HepG2 (cell line): ENCODE results near the gene MAP3K20. TPM values are rescaled to one million over a fixed set of nuclear protein-coding genes. Genes with fewer than 3 reads are reported as not detected.

Experiments used
- ARID2 ChIP-seq: sonication (generic); formaldehyde crosslinking; IDR thresholded peaks from 2 replicates; pipeline ENCODE4 v1.8.1; 2022; ENCODE audit warnings: mild to moderate bottlenecking, missing genetic modification reagents, borderline replicate concordance
- ATF1 ChIP-seq: IDR thresholded peaks from 2 replicates; pipeline ENCODE4 v1.6.1; 2016; ENCODE audit warnings: mild to moderate bottlenecking, control low read depth
- EP300 ChIP-seq, 3 experiments: sonication (generic) in 1 of 3; formaldehyde crosslinking in 1 of 3; IDR thresholded peaks; 2 replicates each; pipeline versions ENCODE4 v1.5.1 to v1.6.1; 2011 to 2020; ENCODE audit warnings: low read depth in 2 of 3, low read length in 2 of 3, borderline replicate concordance in 1 of 3, improper control_type of control experiment in 1 of 3, mild to moderate bottlenecking in 1 of 3, missing genetic modification reagents in 1 of 3, moderate library complexity in 1 of 3
- EZH2 ChIP-seq: conservative IDR thresholded peaks from 2 replicates; pipeline ENCODE4 v1.6.1; 2012; ENCODE audit warnings: mild to moderate bottlenecking, low read depth, low read length, moderate library complexity
- NR2C2 ChIP-seq: sonication (generic); formaldehyde crosslinking; IDR thresholded peaks from 2 replicates; pipeline ENCODE4 v1.4.0; 2020; ENCODE audit warnings: missing genetic modification reagents, mild to moderate bottlenecking, moderate library complexity, borderline replicate concordance
- NR3C1 ChIP-seq: sonication (generic); formaldehyde crosslinking; IDR thresholded peaks from 2 replicates; pipeline ENCODE4 v1.4.0; 2020; ENCODE audit warnings: missing genetic modification reagents
- RBAK ChIP-seq: sonication (generic); formaldehyde crosslinking; IDR thresholded peaks from 2 replicates; pipeline ENCODE4 v1.5.1; 2020; ENCODE audit warnings: mild to moderate bottlenecking, missing genetic modification reagents
- ZBTB26 ChIP-seq: IDR thresholded peaks from 2 replicates; pipeline ENCODE4 v1.6.1; 2016; ENCODE audit warnings: missing compliant biosample characterization, missing genetic modification reagents, borderline replicate concordance
- ZNF709 ChIP-seq: sonication (generic); formaldehyde crosslinking; IDR thresholded peaks from 2 replicates; pipeline ENCODE4 v1.5.0; 2020; ENCODE audit warnings: mild to moderate bottlenecking, missing genetic modification reagents
- polyA plus RNA-seq, 8 experiments: library from polyadenylated mRNA; depleted of rRNA in 3 of 8; stranded (reverse) in 7 of 8; unstranded in 1 of 8; fragments of >200 nt; fragmentation: Illumina TruSeq in 4 of 8; extraction: Trizol in 4 of 8; gene quantifications; 2 replicates each; pipeline versions ENCODE4 v1.2.1 to v1.2.3, GENCODE V29; 2011 to 2016; ENCODE audit warnings: low read depth in 4 of 8, missing spikeins in 1 of 8, mixed read lengths in 1 of 8; ENCODE audit not compliant: insufficient read depth in 1 of 8
- total RNA-seq, 5 experiments: library from RNA; depleted of rRNA; stranded (reverse); fragments of >200 nt; fragmentation: Illumina TruSeq; extraction: Trizol; gene quantifications; 2 replicates each; pipeline ENCODE4 v1.2.3, GENCODE V29; 2016; ENCODE audit warnings: low read depth in 1 of 5
- TF ChIP-seq, protein P1 (sequence below): sonication (generic); formaldehyde crosslinking; IDR thresholded peaks from 2 replicates; pipeline ENCODE4 v1.5.0; 2020; ENCODE audit warnings: missing genetic modification reagents
- TF ChIP-seq, protein P2 (sequence below): sonication (generic); formaldehyde crosslinking; IDR thresholded peaks from 2 replicates; pipeline ENCODE4 v1.9.0; 2021; ENCODE audit warnings: missing genetic modification reagents, borderline replicate concordance

MAP3K20 gene
- total and polyA plus RNA-seq, 2 of the 13 experiments (the other 11 are each of a cell fraction or from before 2014, with no cell fraction given): 5.2 to 13.5 TPM

- TF ChIP-seq, protein P1, sequence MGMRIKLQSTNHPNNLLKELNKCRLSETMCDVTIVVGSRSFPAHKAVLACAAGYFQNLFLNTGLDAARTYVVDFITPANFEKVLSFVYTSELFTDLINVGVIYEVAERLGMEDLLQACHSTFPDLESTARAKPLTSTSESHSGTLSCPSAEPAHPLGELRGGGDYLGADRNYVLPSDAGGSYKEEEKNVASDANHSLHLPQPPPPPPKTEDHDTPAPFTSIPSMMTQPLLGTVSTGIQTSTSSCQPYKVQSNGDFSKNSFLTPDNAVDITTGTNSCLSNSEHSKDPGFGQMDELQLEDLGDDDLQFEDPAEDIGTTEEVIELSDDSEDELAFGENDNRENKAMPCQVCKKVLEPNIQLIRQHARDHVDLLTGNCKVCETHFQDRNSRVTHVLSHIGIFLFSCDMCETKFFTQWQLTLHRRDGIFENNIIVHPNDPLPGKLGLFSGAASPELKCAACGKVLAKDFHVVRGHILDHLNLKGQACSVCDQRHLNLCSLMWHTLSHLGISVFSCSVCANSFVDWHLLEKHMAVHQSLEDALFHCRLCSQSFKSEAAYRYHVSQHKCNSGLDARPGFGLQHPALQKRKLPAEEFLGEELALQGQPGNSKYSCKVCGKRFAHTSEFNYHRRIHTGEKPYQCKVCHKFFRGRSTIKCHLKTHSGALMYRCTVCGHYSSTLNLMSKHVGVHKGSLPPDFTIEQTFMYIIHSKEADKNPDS (CRISPR knock-in tag): no peak
- TF ChIP-seq ZBTB26 (CRISPR knock-in tag) (no peak), ZNF709 (CRISPR knock-in tag) (no peak), NR3C1 (no peak), EP300 (IDR thresholded peaks at IDR 0.05; ENCODE audit: low read depth in 2 of 2, low read length in 2 of 2) (no peak), EP300 (CRISPR knock-in tag; IDR thresholded peaks at IDR 0.05; ENCODE audit: borderline replicate concordance) (no peak), EZH2 (no peak), ATF1 (no peak), NR2C2 (CRISPR knock-in tag) (no peak), ARID2 (CRISPR knock-in tag) (no peak), RBAK (CRISPR knock-in tag) (no peak)
- TF ChIP-seq, protein P2, sequence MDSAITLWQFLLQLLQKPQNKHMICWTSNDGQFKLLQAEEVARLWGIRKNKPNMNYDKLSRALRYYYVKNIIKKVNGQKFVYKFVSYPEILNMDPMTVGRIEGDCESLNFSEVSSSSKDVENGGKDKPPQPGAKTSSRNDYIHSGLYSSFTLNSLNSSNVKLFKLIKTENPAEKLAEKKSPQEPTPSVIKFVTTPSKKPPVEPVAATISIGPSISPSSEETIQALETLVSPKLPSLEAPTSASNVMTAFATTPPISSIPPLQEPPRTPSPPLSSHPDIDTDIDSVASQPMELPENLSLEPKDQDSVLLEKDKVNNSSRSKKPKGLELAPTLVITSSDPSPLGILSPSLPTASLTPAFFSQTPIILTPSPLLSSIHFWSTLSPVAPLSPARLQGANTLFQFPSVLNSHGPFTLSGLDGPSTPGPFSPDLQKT: no peak
Measured at GRCh38 chr2:173238831-173239230, 163.2 kb downstream of the MAP3K20 start (continued).
